Stimulated activated CD8-positive, alpha-beta memory T cell treated with anti-CD3 and anti-CD28 coated beads, Interleukin-4, amount 100 ng/mL, for 24 hours (primary cell): Measurements from ENCODE around the gene CHCHD3.
"Not testable (repeated sequence)": the region's sequence is repeated elsewhere in the genome, so short reads cannot be mapped to it uniquely, and the experiment has no call there.

ENCODE experiments used
- DNase-seq: peaks from one replicate; pipeline ENCODE4 v3.0.0-alpha.2; 2020; ENCODE audit warnings: low read depth

CHCHD3 gene

DNA sequence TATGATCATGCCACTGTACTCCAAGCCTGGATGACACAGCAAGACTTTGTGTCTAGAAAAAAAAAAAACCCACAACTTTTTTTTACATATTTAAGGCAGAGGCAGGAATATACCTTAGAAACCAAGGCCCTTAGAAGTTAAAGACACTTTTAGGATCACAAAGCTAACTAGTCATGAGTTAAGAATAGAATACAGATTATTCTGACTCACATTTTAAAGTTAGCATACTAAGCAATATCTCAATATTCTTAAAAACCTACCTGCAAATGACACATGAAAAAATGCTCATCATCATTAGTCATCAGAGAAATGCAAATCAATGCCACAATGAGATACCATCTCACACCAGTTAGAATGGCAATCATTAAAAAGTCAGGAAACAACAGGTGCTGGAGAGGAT, 177.7 kb downstream of the CHCHD3 start:
- DNase-seq: no peak

DNA sequence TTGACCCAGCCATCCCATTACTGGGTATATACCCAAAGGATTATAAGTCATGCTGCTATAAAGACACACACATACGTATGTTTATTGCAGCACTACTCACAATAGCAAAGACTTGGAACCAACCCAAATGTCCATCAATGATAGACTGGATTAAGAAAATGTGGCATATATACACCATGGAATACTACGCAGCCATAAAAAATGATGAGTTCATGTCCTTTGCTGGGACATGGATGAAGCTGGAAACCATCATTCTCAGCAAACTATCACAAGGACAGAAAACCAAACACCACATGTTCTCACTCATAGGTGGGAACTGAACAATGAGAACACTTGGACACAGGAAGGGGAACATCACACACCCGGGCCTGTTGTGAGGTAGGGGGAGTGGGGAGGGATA, 179.6 kb downstream of the CHCHD3 start:
- not testable (repeated sequence) for DNase-seq

DNA sequence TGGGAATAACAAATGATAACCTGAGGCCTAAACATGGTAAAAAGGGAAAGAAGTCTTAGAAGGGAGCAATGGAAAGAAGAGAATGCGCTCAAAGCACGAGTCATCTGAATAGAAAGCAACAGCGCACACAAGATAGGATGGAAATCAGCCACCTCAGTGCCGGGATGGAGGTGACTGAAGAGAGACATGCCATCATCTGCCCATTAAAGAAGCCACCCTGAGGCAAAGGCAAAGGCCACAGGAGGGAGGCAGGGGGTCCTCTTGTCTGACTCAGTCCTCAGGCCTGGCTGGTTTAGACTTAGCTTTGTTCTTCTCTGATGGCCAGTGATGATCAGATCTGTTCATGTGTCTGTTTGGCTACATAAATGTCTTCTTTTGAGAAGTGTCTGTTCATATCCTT, 180.6 kb downstream of the CHCHD3 start:
- DNase-seq: no peak

DNA sequence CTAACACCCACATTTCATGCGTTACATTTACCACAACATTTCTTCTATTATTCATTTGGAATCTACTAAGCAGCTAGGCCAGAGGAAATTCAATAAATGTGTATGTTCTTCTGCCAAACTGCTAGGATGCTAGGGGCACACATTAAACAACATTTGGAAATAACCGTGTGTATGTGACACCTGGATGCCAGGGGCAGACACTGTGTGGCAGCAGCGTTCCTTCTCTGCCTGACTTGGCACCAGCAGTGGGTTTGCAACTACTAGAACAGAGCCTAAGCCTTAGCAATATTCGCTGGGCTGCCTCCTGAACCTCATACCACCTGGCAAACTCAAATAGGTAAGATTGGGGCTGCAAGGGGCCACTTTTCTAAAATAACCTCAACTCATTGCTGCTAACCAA, 182.1 kb downstream of the CHCHD3 start:
- DNase-seq: no peak

DNA sequence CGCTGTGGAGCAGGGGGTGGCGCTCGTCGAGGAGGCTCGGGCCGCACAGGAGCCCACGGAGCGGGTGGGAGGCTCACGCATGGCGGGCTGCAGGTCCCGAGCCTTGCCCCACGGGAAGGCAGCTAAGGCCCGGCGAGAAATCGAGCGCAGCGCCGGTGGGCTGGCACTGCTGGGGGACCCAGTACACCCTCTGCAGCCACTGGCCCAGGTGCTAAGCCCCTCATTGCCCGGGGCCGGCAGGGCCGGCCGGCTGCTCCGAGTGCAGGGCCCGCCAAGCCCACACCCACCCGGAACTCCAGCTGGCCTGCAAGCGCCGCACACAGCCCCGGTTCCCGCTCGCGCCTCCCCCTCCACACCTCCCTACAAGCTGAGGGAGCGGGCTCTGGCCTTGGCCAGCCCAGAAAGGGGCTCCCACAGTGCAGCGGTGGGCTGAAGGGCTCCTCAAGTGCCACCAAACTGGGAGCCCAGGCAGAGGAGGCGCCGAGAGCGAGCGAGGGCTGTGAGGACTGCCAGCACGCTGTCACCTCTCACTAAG, 183.2 kb downstream of the CHCHD3 start:
- DNase-seq: not testable (repeated sequence)

DNA sequence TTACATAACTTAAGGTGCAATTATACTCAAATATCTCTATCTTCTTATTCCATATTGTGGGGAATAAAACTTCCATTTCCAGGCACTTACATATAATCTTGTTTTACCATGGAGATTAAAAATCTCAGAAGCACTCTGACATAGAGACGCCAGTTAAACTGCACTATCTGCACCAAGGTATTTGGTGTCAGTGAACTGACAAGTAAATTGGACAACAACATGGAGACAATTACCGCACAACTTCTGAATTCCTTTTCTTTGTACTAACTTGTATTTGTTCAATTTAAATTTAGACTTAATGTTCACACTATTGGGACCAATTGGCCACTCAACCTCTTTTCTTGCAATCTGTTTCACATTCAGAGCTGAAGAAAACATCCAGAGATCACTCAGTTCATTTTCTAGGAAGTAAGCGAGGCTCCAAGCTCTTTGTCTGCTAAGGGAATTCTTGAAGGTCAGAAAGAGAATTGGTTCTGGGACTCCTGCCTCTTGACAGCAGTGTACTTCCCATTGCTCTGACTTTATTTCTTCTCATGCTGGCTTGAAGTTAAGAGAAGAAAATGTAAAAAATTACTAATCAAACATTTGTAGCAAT, 184.7 kb downstream of the CHCHD3 start:
- no peak for DNase-seq

DNA sequence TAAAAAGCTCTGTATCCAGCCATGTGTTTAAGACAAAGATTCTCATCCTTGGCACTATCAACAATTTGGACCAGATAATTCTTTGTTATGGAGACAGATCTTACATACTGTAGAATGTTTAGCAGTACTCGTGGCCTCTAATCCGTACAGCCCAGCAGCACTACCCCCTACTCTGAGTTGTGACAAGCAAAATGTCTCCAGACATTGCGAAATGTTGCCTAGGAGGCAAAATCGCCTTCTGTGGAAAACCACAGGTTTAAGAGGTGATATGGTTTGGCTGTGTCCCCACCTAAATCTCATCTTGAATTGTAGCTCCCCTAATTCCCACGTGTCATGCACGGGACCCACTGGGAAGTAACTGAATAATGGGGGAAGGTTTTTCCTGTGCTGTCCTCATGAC, 186.7 kb downstream of the CHCHD3 start:
- no peak for DNase-seq

DNA sequence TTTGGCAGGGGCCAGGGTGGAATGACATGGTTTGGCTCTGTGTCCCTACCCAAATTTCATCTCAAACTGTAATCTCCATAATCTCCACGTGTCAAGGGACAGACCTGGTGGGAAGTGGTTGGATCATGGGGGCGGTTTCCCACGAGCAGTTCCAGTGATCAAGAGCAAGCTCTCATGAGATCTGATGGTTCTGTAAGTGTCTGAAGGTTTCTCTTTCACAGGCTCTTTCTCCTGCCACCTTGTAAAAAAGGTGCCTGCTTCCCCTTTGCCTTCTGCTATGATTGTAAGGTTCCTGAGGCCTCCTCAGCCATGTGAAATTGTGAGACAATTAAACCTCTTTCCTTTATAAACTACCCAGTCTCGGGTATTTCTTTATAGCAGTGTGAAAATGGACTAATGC, 188.3 kb downstream of the CHCHD3 start:
- no peak for DNase-seq

DNA sequence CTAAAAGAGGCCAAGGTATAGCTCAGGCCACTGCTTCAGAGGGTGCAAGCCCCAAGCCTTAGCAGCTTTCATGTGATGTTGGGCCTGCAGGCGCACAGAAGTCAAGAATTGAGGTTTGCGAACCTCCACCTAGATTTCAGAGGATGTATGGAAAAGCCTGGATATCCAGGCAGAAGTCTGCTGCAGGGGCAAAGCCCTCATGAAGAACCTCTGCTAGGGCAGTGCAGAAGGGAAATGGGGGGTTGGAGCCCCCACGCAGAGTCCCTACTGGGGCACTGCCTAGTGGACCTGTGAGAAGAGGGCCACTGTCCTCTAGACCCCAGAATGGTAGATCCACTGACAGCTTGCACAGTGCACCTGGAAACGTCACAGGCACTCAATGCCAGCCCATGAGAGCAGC, 189.1 kb downstream of the CHCHD3 start:
- DNase-seq: not testable (repeated sequence)

DNA sequence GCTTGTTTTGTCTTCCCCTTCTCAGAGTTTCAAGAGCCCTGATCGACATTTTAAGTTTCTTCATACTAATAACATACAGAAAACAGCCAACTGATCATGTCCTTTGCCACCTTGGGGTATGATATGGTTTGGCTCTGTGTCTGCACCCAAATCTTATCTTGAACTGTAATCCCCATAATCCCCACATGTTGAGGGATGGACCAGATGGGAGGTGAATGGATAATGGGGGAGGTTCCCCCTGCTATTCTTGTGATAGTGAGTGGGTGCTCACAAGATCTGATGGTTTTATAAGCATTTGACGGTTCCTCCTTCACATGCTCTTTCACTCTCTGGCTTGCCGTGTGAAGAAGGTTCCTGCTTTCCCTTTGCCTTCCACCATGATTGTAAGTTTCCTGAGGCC, 190.3 kb downstream of the CHCHD3 start:
- DNase-seq: no peak

DNA sequence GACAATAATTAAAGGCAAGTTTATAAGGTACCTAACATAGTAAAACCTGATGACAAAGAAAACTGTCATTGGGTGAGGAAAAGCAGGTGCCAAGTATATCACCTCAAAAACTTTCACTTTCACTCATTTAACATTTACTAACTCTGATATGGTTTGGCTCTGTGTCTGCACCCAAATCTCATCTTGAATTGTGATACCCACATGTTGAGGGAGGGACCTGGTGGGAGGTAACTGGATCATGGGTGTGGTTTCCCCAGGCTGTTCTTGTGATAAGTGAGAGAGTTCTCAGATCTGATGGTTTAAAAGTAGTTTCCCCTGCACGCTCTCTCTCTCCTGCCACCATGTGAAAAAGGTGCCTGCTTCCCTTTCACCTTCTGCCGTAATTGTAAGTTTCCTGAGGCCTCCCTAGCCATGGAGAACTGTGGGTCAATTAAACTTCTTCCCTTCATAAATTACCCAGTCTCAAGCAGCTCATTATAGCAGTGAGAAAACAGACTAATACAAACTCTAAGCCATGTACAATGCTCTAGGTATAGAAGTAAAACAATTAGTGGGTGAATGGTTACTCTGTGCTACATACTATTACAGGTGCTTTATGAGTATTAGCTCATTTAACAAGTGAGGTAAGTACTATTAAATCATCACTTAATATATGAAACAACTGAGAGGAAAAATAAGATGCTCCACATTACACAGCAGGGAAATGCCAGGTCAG, 199.0 kb downstream of the CHCHD3 start:
- DNase-seq: peak; percentile 4

DNA sequence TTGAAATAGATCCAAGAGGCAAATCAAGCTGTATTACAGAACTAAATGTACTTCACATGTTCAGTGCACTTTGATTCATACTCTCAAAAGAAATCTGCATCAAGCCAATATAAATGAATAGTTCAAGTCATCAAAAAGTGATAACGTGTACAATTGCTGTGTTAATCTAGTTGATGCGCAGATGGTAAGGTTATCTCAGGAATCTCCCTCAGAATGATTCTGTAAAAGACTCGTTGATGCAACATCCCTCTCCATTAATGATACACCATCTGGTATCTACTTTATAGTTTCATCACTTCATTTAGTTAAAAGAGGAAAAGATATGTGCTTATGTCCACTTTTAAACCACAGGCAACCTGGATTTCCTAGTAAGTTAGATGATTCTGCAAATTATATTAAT, 200.6 kb downstream of the CHCHD3 start:
- DNase-seq: no peak

DNA sequence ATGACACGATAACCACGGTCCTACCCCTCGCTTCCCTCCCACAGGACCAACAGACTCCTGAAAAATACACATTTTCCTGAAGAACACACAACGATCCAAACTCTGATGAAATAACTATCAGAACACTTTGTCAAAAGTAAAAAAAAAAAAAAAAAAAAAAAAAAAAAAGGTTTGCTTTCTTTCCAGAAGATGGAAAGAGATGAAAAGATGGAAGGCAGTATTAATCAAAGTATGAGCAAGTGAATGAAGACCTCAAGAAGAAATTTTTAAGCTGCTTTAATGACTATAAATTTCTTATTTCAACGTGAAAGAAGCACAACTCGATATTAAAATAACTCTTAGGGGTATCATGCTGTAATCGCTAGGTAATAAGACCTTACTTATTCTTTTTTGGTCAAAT, 202.3 kb downstream of the CHCHD3 start:
- DNase-seq: no peak

DNA sequence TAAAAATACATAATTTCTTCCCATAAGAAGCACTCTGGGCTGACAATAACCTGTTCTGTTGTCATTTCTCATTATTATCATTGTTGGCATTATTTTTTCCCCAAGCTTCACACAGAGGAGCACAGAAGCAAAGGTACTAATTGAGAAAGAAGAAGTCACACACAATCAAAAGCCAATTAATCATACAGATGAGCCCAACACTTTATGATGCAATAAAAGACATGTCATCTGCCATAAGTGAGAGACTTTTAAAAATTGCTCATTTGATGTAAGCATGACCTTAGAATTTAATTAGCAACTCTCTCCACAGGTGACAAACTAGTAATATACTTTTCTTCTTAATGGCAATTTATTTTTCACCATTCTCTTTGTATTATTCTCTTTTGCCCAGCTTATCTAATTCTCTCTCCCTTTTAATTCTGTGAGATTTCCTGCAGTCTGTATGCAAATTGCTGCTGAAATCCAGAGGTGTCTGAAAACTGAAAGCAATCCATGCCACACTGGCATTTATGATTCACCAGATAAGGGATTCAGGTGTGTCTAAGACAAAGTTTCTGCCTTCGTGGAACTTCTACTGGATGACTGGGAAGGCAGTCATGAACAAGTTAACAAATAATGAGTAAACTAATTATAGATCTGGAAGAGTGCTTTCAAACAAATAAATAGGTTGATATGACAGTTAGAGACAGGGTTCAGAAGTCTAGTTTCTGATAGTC, 203.5 kb downstream of the CHCHD3 start:
- no peak for DNase-seq

DNA sequence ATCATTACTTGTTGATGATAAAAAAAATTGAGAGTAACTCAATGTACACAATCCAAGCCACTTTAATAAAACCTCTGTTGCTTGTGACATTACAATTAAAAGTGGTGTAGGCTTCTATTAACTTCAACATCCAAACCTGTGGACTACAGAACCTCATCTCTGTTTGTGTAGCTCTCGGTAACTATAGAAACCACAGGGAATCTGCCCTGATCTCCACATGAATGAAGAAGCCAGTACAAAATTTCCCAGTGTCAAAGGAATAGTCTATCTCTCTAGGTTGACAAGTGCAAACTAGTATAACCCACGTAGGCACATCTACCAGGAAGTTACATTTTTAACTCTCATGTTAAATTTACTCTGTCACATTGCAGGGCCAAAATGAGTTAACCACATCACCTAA, 204.3 kb downstream of the CHCHD3 start:
- no peak for DNase-seq

DNA sequence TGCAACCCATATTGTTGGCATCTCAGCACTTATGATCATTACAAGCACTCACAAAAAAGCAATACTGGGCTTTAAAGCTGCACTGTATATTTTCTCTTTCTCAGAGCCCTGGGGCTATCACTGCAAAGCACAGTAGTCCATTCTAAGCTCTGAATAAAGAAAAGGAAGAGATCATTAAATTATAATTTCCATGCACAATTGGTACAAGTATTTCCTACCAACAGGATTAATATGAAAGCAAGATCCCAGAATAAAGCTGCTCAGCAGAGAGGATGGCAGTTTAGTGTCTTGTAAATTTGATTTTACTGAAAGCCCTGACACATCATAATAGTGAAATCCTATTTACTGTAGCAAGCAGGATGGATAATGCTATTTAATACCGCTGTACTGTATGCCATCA, 205.3 kb downstream of the CHCHD3 start:
- no peak for DNase-seq

DNA sequence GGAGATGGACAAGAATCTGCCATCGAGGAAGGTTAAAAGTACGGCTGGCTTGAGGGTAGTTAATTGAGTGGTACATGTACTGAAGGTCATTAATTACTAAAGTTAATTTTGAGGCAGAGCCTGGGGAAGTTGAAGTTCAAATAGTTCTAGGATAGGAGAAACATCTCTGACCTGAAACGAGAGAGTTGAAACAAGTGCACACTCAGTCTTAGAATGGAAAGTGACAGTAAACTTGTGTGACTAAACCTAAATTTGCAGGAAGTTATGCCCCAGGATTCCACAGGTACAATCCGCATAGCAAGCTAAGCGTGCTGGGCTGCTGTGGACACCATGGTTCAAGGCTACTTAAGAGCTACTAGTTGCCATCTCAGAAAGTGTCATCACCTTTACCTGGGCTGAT, 209.9 kb downstream of the CHCHD3 start:
- no peak for DNase-seq

DNA sequence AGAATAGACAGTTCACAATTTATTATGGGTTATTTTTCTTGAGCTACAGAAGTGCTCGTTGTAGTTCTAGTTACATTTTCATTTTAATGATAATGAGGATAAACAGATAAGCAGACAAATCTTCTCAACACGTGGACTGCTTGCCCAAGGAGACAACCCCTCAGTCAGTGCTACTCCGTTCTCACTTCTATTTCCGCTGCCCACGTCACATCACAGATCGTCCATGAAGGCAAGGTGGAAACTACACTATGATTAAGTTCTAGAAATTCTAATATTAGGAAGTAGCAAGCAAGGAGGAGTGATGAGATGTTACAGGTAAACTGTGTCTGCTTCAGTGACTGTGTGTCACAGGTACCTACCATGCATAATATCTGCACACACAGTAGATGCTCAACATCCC, 210.5 kb downstream of the CHCHD3 start:
- DNase-seq: no peak

DNA sequence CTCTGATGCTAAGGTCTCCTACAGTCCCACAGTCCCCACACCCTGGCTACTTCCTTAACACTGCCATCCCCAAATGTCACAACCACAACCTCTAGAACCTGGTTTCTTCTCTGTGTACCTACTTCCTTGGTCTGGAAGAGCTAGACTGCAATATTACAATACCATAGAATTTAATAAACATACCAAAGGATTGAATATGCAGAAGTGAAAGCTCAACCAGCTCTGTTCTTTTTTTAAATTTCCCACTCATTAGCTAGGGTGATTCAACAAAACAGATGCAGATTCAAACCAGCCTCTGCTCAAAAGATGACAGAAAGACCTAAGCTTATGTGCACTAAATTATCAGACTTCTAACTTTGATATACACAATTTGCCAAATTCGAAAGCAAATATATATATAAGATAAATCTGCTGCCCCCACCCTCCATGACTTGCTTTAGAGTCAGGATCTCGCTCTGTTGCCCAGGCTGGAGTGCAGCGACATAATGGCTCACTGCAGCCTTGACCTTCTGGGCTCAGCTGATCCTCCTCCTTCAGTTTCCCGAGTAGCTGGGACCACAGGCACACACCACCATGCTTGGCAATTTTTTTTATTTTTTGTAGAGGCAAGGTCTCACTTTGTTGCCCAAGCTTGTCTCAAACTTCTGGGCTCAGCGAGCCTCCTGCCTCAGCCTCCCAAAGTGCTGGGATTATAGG, 212.6 kb downstream of the CHCHD3 start:
- DNase-seq: no peak

DNA sequence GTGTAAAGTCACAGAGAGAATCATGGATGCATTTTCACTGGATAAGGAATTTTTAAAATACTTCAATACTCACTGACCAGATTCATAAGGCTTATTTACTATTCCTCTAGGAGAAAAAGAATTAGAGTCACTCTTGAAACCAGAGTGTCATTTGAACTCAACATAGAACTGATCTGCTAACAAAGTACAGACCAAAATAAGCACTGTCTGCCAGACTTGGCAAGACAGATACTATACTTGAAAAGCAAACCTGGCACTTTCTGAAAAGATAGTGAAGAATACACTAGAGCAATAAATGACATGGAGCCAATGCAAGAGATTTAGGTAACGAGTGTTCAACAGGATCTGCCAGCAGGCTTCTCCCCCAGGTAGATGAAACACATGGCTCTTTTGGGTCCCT, 215.3 kb downstream of the CHCHD3 start:
- DNase-seq: no peak

DNA sequence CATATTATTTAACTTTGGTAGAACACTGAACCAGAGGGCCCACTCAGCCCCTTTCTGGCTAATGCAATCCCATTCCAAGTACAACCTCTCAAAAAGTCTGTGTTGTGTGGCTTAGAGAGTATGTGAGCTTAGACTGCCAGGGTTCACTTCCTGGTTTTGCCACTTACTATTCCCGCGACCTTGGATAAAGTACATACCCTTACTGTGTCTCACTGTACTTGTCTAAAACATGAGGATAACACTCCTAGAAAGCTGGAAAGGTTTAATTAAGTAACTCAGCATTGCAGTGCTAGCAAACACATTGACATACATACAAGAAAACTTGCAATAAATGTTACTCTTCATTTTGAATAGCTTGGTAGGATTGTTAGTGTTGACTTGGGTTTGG, 215.8 kb downstream of the CHCHD3 start:
- DNase-seq: no peak

DNA sequence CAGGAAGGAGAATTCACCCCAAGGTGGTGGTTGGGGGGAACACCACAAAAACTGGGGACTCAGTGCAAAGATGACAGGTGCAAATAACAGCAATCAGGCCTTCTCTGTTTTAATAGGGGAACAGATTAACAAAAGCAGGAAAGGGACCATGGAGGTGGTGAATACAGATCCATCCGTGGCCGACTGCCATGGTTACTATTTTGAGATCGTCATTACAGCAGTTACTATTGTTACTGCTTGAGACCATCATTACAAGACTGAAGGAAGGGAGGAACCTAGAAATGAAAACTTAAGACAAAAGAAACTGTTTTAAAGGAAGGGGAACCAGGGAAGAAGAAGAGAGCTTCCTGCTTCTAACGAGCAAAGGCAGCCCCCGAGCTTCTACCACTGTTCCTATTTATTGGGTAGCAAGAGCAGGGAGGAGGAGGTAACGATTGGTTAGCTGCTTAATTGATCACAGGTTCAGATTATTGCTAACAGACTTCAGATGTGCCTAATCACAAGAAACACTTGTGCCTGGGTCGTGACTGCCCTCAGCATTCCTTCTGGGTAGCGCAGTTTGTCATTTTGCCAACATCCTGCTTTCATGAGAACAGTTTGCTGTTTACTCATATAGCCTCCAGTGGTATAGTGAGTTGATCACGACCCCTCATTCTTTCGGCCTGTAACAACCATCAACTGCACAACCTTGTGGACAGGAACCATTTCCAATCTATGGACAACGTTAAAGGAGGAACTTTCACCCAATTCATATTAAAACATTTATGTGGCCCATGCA, 216.3 kb downstream of the CHCHD3 start:
- no peak for DNase-seq
